Stimulated activated naive B cell treated with anti-CD40 and anti-IgM and Interleukin-4, amounts not matched to agents 10 μg/mL and 1 μg/mL and 100 μg/mL, for 72 hours (primary cell): ENCODE results near the gene TMEM50A.
"Not testable (repeated sequence)": the region's sequence is repeated elsewhere in the genome, so short reads cannot be mapped to it uniquely, and the experiment has no call there.

ENCODE experiments used
- ATAC-seq, 2 donors: fragments of 150-1000 bp; cut with Tn5 transposase; replicated peaks; 2 replicates each; pipeline ENCODE4 v1.10.0; 2021; ENCODE audit warnings: moderate library complexity in 1 of 2
- DNase-seq: peaks from one replicate; pipeline ENCODE4 v3.0.0; 2021
- H3K27ac Mint-ChIP-seq: one replicate; pipeline ENCODE4 v1.8.0; 2022; ENCODE audit warnings: mild to moderate bottlenecking, mixed read lengths
- H3K27me3 Mint-ChIP-seq, 2 donors: one replicate each; pipeline ENCODE4 v1.8.0; 2022; ENCODE audit warnings: mixed read lengths in 2 of 2
- H3K36me3 Mint-ChIP-seq, 2 donors: one replicate each; pipeline ENCODE4 v1.8.0; 2022; ENCODE audit warnings: mixed read lengths in 2 of 2, mild to moderate bottlenecking in 1 of 2
- H3K4me1 Mint-ChIP-seq, 2 donors: one replicate each; pipeline ENCODE4 v1.8.0; 2022; ENCODE audit warnings: mixed read lengths in 2 of 2, mild to moderate bottlenecking in 1 of 2
- H3K4me3 Mint-ChIP-seq, 2 donors: one replicate each; pipeline ENCODE4 v1.8.0; 2022; ENCODE audit warnings: mild to moderate bottlenecking in 2 of 2, mixed read lengths in 2 of 2, moderate library complexity in 1 of 2
- H3K9me3 Mint-ChIP-seq, 2 donors: one replicate each; pipeline ENCODE4 v1.8.0; 2022; ENCODE audit warnings: mixed read lengths in 2 of 2, mild to moderate bottlenecking in 1 of 2

TMEM50A gene

DNA sequence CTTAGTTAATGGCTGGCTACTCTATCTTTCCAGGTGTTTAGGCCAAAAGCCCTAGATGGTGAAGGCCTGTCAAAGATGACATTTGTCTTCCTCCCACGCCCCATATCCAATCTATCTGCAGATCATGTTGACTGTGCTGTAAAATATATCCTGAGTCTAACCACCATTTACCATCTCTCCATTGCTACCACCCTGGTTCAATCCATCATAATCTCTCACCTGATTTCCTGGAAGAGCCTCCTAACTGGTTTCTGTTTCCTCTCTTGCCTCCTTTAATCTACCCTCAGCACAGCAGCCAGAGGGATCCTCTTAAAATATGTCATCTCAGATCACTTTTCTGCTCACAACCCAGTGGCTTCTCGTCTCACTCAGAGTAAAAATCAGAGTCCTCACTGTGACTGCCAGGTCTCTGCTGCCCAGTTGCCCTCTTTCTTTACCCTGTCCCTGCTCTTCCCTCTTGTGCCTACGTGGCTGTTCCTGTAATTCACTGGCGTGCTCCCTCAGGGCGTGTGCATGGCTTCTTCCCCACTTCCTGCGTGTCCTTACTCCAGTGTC is 17.8 kb downstream of the TMEM50A start:
- Mint-ChIP-seq H3K9me3 (no peaks in the 10 kb centered on the region), H3K27ac (no peak overlapping the region), H3K36me3 (peaks cover 22 to 35% of the 10 kb centered on the region in 2 donors), H3K4me3 (no peak overlapping the region), H3K27me3 (no peaks in the 10 kb centered on the region), H3K4me1 (peaks cover 2 to 8% of the 10 kb centered on the region in 2 donors)
- ATAC-seq, result no peak
- DNase-seq, result no peak

DNA sequence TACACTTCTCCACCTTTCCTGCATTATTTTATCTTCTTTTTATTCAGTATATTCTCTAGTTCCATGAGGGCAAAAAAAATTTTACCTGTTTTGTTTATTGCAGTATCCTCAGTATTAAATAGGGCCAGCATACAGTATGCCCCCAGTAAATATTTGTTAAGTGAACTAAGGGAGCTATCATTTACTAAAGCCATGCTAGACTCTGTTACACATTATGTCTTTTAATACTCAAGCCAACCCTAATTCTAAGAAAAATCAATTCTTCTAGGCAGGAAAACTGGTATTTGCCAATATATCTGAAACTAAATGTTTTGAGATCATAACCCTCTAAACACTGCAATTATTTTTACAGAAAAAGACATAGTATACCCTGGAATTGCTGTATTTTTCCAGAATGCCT is 18.3 kb downstream of the TMEM50A start:
- ATAC-seq, result no peak
- Mint-ChIP-seq H3K9me3 (no peaks in the 10 kb centered on the region), H3K4me3 (no peak overlapping the region), H3K4me1 (peaks cover 2 to 8% of the 10 kb centered on the region in 2 donors), H3K27ac (no peak overlapping the region), H3K36me3 (peaks cover 25 to 40% of the 10 kb centered on the region in 2 donors), H3K27me3 (no peaks in the 10 kb centered on the region)
- DNase-seq, result no peak

DNA sequence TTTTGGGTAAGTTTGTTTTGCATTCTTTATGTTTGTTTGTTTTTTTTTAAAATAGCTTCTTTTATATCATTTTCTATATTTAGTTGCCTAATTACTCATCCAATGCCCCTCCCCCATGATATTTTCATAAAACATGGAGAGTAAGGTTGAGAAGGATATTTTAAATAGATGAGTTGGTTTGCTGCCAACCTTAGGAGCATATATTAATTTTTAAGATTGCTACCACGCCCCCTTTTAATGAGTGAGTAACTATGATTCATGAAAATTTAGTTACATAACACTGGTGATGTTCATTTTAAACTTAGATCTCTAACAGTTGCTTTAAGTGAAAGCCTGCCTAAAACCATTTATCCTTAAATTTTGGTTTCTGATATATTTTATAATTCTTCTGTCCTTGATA is 18.7 kb downstream of the TMEM50A start:
- Mint-ChIP-seq H3K4me1 (peaks cover 2 to 8% of the 10 kb centered on the region in 2 donors), H3K36me3 (peaks cover 28 to 43% of the 10 kb centered on the region in 2 donors), H3K27ac (no peak overlapping the region), H3K4me3 (no peak overlapping the region), H3K27me3 (no peaks in the 10 kb centered on the region), H3K9me3 (no peaks in the 10 kb centered on the region)
- ATAC-seq, result no peak
- no peak for DNase-seq

DNA sequence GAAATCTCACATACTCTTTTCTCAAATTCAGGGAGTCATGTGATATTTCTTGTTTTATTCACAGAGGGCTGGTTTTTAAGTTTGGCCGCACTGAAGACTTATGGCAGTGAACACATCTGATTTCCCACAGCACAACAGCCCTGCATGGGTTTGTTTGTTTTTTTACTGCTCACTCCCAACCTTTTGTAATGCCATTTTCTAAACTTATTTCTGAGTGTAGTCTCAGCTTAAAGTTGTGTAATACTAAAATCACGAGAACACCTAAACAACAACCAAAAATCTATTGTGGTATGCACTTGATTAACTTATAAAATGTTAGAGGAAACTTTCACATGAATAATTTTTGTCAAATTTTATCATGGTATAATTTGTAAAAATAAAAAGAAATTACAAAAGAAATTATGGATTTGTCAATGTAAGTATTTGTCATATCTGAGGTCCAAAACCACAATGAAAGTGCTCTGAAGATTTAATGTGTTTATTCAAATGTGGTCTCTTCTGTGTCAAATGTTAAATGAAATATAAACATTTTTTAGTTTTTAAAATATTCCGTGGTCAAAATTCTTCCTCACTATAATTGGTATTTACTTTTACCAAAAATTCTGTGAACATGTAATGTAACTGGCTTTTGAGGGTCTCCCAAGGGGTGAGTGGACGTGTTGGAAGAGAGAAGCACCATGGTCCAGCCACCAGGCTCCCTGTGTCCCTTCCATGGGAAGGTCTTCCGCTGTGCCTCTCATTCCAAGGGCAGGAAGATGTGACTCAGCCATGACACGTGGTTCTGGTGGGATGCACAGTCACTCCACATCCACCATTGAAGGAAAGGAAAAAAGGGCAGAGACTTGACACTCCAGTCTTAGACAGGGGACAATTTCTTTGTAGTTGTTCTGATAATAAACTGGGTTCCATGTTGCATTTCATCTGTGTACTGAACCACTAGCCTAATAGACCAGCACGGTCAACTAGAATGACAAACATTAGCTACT is 22.8 kb downstream of the TMEM50A start:
- DNase-seq (no peak), ATAC-seq (no peak)
- Mint-ChIP-seq H3K9me3 (no peaks in the 10 kb centered on the region), H3K27ac (peak overlapping the region; percentile 77), H3K4me3 (no peak overlapping the region), H3K27me3 (no peaks in the 10 kb centered on the region), H3K4me1 (peaks cover 2 to 4% of the 10 kb centered on the region in 2 donors), H3K36me3 (peaks cover 18 to 27% of the 10 kb centered on the region in 2 donors)

DNA sequence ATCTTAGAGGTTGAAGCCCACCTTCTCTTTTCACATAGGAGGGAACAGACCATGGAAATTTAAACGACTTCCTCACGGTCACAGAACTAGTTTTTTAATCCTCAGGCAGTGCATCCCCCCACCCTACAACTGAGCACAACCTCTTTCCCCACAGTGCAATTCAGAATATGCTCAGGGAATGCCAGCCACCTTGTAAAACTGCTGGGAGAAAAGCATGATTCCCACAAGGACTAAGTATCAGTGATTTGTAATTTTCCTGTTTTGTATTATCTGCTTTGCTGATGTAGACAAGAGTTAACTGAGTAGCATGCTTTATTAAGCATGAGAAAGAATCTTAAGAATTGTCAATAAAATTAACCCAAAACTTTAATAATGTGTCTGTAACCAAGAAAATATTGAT is 23.8 kb downstream of the TMEM50A start:
- ATAC-seq (no peak), DNase-seq (no peak)
- Mint-ChIP-seq H3K36me3 (peaks cover 13 to 22% of the 10 kb centered on the region in 2 donors), H3K9me3 (no peaks in the 10 kb centered on the region), H3K4me3 (no peak overlapping the region), H3K27ac (peak overlapping the region; percentile 43), H3K27me3 (no peaks in the 10 kb centered on the region), H3K4me1 (no peaks in the 10 kb centered on the region)

DNA sequence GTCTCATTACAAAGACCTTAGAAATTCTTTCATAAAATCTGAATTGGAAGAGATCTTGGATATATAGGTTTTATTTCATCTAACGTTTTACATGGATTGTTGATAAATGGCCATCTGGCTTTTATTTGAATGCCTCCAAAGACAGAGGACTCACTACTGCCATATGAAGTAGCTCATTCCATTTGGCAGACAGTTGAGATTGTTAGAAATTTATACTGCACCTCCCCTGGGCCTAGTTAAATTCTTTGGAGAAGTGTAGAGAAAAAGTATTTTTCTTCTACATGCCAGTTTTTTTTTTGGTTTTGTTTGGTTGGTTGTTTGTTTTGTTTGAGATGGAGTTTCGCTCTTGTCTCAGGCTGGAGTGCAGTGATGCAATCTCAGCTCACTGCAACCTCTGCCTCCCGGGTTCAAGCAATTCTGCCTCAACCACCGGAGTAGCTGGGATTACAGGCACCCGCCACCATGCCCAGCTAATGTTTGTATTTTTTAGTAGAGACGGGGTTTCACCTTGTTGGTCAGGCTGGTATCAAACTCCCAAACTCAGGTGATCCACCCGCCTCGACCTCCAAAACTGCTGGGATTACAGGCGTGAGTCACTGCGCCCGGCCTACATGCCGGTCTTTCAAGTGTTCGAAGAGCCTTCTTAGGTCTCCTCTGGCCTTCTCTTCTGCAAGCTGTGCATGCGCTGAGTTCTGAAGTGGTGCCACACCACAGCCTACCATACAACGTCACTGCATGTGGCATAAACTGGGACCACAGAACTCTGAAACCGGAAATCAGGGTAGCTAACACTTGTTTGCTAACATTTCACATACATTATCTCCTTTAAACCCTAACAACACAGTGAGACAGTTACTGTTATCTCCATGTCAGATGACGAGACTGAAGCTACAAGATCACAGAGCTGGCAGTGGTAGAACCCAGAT is 24.8 kb downstream of the TMEM50A start:
- H3K4me3 Mint-ChIP-seq, H3K9me3 Mint-ChIP-seq, H3K4me1 Mint-ChIP-seq, DNase-seq, H3K27ac Mint-ChIP-seq, ATAC-seq, H3K27me3 Mint-ChIP-seq: not testable (repeated sequence)
- H3K36me3 Mint-ChIP-seq, result peaks cover 13 to 16% of the 10 kb centered on the region in 2 donors

DNA sequence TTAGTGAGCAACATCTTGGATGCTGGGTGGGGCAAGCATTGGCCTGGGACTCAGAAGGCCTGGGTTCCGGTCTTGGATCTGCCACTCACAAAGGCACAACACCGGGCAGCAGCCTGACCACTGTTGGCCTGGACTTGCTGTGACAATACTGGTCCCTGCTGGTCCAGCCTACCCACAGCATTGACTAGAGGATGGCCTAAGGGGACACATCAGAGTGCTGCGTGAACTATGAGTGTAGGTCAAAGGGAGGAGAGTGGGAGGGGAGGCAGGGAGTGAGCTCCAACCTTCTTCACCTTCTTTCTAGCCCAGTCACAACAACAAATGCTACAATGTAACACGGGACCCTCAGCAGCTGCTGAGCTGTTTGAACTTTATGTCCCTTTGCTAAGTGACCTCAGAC is 31.1 kb downstream of the TMEM50A start:
- H3K4me3 Mint-ChIP-seq, result no peak overlapping the region
- H3K36me3 Mint-ChIP-seq, result no peaks in the 10 kb centered on the region
- no peak overlapping the region for H3K27ac Mint-ChIP-seq
- no peak for DNase-seq
- no peaks in the 10 kb centered on the region for H3K9me3 Mint-ChIP-seq
- ATAC-seq, result no peak
- H3K27me3 Mint-ChIP-seq, result no peaks in the 10 kb centered on the region
- H3K4me1 Mint-ChIP-seq, result no peaks in the 10 kb centered on the region

DNA sequence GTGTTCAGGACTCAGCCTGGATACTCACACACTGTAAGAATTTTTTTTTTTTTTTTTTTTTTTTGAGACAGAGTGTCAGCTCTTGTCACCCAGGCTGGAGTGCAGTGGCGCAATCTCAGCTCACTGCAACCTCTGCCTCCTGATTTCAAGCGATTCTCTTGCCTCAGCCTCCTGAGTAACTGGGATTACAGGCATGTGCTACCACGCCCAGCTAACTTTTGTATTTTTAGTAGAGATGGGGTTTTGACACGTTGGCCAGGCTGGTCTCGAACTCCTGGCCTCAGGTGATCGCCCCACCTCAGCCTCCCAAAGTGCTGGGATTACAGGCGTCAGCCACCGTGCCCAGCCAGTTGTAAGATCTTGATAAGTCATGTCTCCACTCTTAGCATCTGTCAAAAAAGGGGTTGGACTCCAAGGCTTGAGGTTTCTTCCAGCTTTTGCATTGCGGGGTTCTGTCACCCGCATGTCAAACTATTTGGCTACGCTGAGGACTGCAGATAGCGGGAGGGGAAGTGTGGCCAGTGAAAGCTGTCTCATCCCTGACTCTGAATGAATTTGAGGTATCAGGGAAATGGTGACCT is 31.6 kb downstream of the TMEM50A start:
- not testable (repeated sequence) for H3K27ac Mint-ChIP-seq, H3K4me1 Mint-ChIP-seq, H3K4me3 Mint-ChIP-seq, H3K36me3 Mint-ChIP-seq, H3K27me3 Mint-ChIP-seq, DNase-seq, ATAC-seq, H3K9me3 Mint-ChIP-seq

DNA sequence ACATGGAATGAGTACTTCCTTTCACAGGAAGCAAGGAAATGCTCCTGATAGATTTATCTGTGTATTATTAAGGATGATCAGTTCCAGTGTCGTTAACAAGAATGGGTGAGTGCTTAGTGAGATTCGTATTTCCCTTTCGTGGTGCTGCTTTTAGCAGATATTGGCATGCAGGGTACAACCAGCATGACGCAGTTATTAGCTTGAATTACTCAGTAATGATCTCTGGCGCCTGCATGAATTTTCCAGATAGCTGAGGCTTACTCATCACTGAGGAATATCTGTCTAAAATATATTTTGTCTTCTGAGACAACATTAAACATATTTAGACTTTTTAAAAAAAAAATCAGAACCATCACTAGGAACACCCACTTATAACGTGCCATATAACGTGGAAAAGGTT is 33.6 kb downstream of the TMEM50A start:
- not testable (repeated sequence) for H3K27ac Mint-ChIP-seq, H3K36me3 Mint-ChIP-seq, H3K9me3 Mint-ChIP-seq, H3K27me3 Mint-ChIP-seq, H3K4me1 Mint-ChIP-seq, ATAC-seq, H3K4me3 Mint-ChIP-seq, DNase-seq

DNA sequence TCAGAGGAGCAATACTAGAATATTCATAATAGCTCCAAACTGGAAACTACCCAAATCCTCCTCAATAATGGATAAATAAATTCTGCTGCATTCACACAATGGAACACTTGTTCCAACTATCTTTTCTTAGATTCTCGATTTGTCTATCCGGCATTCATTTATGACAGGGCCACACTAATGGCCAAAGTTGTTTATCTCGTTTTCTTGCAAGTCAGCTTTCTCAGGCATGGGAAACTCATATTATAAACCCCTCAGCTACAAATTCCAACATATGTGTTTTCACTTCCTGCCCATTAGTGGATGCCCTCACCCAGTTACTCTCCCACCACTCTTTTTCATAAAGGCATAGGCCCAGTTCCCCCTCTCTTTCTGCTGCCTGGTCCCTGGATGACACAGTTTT is 40.2 kb downstream of the TMEM50A start:
- H3K4me1 Mint-ChIP-seq, H3K36me3 Mint-ChIP-seq, H3K27ac Mint-ChIP-seq, H3K4me3 Mint-ChIP-seq, ATAC-seq, H3K9me3 Mint-ChIP-seq, DNase-seq, H3K27me3 Mint-ChIP-seq: not testable (repeated sequence)

DNA sequence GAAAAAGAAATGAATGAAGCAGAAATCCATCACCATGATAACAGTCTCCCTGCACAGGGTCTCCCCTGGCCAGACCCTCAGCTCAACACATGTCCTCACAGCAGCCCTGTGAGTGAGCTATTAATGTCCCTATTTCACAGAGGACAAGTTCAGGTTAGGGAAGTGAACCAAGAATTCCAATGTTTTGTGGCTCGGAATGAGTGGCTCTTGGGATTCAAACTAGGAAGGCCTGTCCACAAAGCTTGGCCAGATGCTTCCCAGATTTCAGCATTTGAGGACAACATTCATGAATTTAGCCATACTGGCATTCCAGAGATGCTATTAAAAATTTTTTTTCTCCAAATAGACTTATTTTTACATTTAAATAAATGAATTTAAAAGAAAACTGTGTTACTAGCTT is 44.4 kb downstream of the TMEM50A start:
- H3K4me3 Mint-ChIP-seq, H3K27ac Mint-ChIP-seq, DNase-seq, H3K27me3 Mint-ChIP-seq, H3K36me3 Mint-ChIP-seq, H3K4me1 Mint-ChIP-seq, ATAC-seq, H3K9me3 Mint-ChIP-seq: not testable (repeated sequence)

DNA sequence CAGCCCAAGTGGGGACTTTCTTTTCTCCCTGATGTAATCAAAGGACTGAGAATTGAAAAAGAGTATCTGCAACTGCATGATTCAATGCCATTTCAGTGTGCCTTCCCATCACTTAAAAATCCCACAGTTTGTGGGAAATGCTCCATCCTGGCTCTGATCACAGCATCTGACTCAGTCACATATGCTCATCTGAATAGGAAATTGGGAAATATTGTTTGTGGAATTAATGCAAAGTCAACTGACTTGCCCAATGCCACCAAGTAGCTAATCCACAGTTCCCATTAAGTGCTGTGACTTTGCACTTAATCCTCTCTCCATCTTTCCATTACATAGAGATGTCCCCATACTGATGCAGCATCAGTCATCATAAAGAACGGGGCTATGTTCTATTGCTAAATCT is 45.0 kb downstream of the TMEM50A start:
- H3K4me3 Mint-ChIP-seq, DNase-seq, H3K9me3 Mint-ChIP-seq, ATAC-seq, H3K36me3 Mint-ChIP-seq, H3K27ac Mint-ChIP-seq, H3K4me1 Mint-ChIP-seq, H3K27me3 Mint-ChIP-seq: not testable (repeated sequence)

DNA sequence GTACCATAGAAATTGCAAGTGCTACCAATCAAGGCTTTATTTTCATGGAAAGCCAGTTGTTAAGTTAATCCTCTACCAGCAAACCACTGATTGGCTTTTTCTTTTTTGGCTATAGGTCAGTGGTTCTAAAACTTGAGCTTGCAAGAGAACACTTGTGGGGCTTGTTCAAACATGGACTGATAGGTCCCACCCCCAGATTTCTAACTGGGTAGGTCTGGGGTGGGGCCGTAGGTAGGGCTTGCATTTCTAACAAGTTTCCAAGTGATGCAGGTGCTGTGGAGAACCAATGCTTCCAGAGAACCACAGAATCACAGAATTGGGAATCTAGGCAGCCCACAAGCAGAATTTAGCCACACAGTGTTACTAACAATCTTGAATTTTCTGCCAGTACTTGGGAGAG is 45.7 kb downstream of the TMEM50A start:
- H3K36me3 Mint-ChIP-seq, H3K27me3 Mint-ChIP-seq, H3K4me1 Mint-ChIP-seq, ATAC-seq, H3K4me3 Mint-ChIP-seq, H3K27ac Mint-ChIP-seq, H3K9me3 Mint-ChIP-seq, DNase-seq: not testable (repeated sequence)

DNA sequence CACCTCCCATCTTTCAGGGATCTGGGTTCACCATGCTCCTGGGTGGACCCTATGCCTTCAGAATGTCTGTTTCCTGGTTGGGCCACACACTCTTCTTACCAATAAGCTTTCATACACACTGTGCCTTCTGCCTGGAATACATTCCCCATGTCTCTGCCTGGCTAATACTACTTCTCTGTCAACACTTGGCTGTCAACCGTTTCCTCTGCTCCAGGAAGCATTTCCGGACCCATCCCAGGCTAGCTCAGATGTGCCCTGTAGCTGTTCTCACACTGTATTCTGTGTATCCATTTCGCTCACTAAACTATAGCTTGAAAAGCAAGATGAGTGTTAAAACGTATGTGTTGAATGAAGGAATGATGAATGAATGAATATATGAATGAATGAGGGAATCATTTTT is 49.0 kb downstream of the TMEM50A start:
- H3K36me3 Mint-ChIP-seq, H3K27me3 Mint-ChIP-seq, ATAC-seq, DNase-seq, H3K4me3 Mint-ChIP-seq, H3K9me3 Mint-ChIP-seq, H3K4me1 Mint-ChIP-seq, H3K27ac Mint-ChIP-seq: not testable (repeated sequence)
